DMS153 treated with DMSO at 0.1 percent for 48 hours (cell line): ENCODE measurements around the gene S100G.

Experiments
- DNase-seq: peaks from one replicate; lab custom pipeline; 2025; ENCODE audit not compliant: unreplicated experiment; lab: John Stamatoyannopoulos, UW

S100G gene

DNA sequence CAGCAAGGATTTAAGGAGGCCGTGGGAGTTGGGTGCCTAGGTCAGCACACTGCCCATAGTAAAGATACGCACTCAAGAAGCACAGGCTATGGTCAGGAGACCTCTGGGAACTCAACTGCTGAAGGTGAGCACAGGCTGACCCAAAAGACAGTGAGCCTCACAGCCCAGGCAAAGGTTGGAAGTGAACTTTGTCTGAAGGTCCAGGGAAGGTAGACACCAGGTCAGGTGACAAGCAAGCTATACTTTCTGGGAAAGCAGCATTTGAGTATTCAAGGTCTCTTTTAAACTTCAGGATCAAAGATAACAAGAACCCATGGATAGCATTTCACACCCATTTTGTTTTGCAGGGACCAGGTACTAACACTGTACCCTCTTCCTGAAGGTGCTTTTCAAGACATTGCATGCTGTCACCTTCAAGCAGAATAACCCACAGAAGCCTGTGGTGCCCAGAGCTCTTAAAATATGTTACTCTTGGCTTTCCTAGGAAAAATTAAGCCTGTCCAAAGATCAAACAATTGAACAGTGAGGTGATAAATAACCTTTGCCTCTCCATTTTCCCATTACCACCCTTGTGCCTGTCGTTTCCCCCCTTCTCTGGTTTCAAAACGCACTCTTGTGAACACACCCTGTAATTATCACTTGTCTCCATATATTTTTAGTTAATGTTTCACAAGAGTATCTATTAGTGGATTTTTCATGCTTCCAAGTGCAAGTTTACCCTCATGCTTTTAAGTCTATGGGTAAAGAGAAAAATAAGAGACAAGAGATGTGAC is 3.4 kb upstream of the S100G start:
- DNase-seq, result no peak

DNA sequence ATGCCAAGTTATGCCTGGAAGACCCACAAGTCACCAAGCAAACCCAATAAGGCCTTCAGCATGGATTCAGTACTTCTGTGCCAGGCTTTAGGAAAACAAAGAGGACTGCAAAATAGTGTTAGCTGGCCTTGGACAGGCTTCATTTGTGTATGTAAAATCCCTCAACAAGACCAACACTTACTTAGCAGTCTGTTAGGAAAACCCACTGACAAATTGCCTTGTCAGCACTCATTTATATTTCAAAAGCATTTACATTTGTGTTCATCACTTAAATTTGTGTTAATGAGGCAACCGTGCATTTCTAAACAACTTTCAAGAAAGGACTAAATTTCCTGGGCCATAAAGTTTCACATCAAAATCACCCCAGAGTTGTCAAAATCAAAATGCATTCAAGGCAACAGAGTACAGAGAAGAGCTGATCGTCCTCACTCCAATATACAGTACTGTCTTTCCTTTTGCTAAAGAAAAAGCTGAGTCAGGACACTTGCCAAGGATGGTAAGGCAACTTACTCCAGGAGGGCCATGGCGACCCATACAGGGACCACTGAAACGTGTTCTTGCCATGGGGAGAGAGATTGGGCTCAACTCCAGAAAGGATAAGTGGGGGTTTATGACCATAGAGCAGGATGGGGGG is 1.6 kb downstream of the S100G start:
- no peak for DNase-seq

GRCh38 chrX:16653424-16653823 is 3.5 kb downstream of the S100G start:
- no peak for DNase-seq

DNA sequence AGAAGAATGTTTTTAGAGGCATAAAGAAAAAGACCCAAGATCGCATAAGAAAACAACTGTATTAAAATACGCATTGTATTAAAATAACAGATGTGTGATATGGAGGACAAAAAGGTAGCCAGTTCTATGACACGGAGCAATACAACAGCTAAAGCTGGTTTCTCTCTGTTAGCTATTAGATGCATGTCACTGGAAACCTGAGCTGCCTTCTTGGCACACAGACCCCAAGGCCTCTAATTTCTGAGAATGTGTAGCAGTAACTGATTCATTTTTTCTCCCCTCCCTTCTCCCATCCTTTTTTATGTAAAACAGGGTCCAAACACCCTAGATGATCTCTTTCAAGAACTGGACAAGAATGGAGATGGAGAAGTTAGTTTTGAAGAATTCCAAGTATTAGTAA is 4.1 kb downstream of the S100G start:
- no peak for DNase-seq

DNA sequence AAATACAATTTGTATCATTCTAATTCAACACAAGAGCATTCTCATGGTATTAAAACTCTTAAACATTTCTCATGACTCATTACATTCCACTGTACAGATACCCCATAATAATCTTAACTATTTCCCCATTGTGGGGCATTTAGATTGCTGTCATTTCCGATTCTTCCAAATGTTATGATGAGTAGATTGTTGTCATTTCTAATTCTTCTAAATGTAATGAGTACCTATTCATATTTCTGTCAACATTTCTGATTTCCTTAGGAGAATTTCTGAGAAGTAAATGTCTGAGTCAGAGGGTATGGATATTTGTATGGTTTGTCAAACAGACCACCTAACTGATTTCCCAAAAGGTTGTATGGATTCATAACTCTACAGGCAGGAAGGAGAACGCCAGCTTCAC is 8.3 kb downstream of the S100G start:
- no peak for DNase-seq

DNA sequence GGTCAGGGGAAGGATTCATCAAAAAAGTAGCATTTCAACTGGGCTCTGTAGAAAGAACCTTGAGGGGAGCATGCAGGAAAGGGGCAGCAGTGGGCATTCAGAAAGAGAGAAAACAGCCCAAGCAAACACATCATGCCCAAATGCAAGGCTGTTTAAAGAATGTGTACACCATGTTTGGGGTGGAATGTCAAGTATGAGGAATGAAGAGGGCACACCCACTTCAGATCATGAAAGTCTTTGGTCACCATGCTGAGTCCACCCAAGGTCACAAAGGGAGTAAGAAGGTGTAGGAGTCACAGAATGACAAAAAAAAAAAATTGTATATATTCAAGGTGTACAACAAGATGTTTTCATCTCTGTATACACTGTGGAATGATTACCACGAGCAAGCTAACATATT is 9.4 kb downstream of the S100G start:
- no peak for DNase-seq

GRCh38 chrX:16661495-16661894 is 11.5 kb downstream of the S100G start:
- no peak for DNase-seq

DNA sequence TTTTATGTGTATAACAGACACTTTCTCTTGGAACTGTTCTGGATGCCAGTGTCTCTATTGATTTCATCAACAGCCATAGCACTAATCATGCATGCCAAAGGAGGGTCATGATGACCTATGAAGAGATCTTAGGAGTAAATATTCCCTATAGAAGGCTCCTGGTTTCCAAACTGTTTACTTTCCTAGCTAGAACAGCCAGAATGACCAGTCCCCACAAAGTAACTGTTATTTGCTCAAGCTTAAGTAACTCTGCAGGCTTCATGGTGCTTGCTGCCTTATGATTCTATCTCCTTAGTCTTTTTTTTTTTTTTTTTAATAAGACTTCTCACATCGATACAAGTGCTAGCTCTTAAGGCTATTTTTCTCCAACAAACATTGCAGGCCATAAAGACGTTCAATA is 12.4 kb downstream of the S100G start:
- no peak for DNase-seq

- DNase-seq, result no peak
Measured at GRCh38 chrX:16664074-16664473, 14.1 kb downstream of the S100G start.

DNA sequence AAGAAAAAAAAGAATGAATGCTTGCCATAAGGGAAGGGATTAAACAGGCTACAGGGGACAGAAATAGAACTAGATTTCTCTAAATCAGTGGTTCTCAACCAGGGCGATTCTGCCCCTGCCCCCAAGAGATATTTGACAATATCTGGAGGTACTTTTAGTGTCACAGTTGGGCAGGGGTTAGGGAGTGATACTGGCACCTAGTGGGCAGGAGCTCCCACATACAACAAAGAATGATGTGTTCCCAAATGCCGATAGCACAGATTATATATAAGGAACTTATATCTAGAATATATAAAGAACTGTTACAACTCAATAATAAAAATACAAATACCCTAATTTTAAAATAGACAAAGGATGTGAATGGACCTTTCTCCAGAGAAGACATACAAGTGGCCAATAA is 14.7 kb downstream of the S100G start:
- no peak for DNase-seq

DNA sequence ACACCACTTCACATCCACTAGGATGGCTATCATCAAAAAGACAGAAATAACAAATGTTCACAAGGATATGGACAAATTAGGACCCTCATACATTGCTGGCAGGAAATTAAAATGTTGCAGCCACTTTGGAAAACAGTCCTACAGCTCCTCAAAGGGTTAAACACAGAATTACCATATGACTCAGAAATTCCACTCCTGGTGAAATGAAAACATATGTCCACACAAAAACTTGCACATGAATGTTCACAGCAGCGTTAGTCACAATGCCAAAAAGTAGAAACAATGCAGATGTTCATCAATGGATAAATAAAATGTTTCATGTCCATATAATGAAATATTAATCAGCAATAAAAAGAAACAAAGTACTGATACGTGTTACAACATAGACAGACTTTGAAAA is 15.1 kb downstream of the S100G start:
- DNase-seq, result no peak

DNA sequence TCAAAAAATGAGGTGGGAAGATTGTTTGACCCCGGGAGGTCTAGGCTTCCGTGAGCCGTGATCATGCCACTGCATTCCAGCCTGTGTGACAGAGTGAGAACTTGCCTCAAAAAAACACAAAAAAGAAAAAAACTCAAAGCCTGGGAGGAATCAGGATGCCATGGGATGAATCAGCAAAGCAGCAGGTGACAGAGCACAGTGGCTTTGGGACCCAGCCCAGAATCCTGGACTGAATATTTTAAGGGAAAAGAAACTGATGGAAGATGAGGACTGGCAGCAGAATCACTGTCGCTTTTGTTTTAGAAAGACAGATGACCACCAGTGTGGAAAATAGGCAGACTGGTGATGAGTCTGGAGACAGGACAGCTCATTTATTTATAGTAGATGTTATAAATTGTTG is 16.6 kb downstream of the S100G start:
- DNase-seq, result no peak

- no peak for DNase-seq
Measured at GRCh38 chrX:16671005-16671404, 21.0 kb downstream of the S100G start.

GRCh38 chrX:16678689-16679088 is 28.7 kb downstream of the S100G start:
- no peak for DNase-seq

- DNase-seq, result no peak
Measured at GRCh38 chrX:16683007-16683664, 33.2 kb downstream of the S100G start.

DNA sequence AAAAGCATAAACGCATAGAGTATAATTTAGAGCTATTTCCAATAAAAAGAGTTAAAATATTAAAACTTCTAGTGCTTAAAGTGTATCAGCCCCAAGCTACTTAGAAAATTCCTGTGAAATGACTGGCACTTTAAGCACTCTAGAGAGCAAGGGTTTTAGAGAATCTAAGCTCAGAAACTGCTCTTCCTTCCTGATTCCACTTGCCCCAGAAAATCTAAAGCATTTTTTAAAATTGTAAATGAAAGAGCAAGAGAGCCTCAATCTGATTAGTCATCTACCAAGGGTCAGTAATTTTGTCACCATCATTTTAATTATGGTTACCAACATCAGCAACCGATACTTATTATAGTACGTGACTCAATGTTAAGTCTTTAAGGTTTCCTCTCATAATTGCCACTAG is 37.6 kb downstream of the S100G start:
- no peak for DNase-seq

- no peak for DNase-seq
Measured at GRCh38 chrX:16695079-16695676, 45.2 kb downstream of the S100G start.

GRCh38 chrX:16696956-16697355 is 47.0 kb downstream of the S100G start:
- no peak for DNase-seq

DNA sequence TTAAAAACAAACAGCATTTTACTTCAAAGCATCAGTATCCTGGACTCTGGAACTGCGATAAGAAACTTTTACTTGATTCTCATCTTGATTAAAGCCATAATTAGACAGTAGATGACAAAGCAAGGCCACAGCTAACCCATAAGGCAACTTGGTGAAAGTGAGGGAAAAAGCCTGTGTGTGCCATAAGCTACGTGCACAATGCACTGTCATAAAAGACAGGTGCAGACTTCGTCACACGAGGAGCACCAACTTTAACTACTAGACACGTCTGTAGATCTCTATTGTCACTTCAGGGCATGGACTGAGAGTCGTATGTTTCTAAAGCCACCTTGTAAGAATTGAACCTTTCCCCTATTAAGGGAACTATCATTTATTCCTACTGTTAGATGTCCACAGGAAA is 49.4 kb downstream of the S100G start:
- no peak for DNase-seq

GRCh38 chrX:16700734-16701133 is 50.8 kb downstream of the S100G start:
- DNase-seq, result no peak

GRCh38 chrX:16702700-16703599 is 53.0 kb downstream of the S100G start:
- no peak for DNase-seq
